Sciatic nerve (tissue), 2 donors: ENCODE data around the gene ADAMTS9. TPM values are rescaled to one million over a fixed set of nuclear protein-coding genes. Genes with fewer than 3 reads are reported as not detected.

Experiments used
- ATAC-seq: fragments of 200-7000 bp; cut with Tn5 transposase; one replicate; pipeline ENCODE4 v1.9.1; 2020; ENCODE audit warnings: mild to moderate bottlenecking, moderate library complexity
- DNase-seq: peaks from one replicate; pipeline ENCODE4 v3.0.0-alpha.2; 2020; ENCODE audit warnings: low spot score
- intact Hi-C: fragments of 100-400 bp; cut with DNase I; formaldehyde crosslinking; loops from one replicate; pipeline ENCODE4 v1.14.2; 2022
- total RNA-seq: library from RNA; stranded (reverse); fragmentation: NEBNext Ultra II Directional; extraction: Animal tissue kit (Norgen Biotek cat#: 25700); gene quantifications from one replicate; pipeline ENCODE4 v1.2.1, GENCODE V29; 2021
- donor health status: DM: no; HTN: no; CAD: no.
- donor health status: DM: no; HTN: no; CAD: no.

ADAMTS9 gene
- total RNA-seq, 1 donor from 2014 or later, result 185 TPM

DNA sequence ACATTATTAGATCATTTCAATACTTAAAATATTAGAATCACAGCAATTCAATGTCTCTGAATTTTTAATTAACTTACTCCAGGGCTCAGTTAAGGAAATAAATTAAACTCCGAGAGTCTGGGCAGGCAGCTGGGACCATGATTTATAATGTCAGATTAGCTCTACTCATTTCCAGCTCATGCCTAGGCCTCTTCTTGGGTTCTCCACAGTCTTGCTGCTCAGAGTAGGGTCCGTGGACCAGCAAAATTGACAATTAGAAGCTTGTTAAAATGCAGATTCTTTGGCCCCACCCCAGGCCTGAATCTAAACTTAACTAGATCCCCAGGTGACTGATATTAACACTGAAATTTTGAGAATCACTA, 28.2 kb downstream of the ADAMTS9 start:
- intact Hi-C loops, result no loop called here
- no peak for ATAC-seq
- no peak for DNase-seq

DNA sequence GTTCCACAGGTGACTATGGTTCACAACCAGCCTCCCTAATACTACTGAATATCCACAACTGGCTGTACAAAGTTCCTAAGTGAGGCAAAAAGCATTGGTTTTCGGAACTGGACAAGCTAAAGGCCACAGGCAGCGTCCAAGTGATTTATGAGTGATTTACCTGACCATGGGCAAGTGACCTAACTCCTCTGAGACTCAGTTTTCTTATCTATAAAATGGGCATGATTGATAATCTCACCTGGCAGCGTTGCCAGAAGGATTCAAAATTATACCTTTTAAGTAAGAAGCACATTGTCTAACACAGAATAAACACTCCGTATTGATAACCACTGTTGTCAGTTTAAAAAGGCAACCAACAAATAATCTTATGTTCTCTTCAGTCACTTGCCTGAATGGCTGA, 29.8 kb downstream of the ADAMTS9 start:
- DNase-seq (no peak), ATAC-seq (no peak)
- intact Hi-C loops, result no loop called here

DNA sequence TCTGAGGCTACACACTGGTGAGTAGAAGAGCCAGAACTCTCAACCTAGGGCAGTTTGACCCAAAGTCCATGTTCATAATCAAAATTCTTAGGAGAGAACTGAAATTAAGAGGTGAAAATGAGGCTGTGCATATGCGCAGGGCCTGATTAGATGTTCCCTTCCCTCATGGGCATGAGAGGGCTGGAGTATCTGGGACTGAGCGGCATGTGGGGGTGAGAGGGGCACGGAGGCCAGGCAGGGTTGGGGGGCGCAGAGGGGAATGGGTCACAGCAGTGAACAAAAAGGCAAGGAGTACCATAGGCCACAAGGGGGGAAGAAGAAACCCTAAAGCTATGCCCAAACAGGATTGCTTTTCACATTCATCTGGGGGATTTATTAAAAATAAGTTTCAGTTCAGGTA, 31.3 kb downstream of the ADAMTS9 start:
- DNase-seq (no peak), ATAC-seq (no peak)
- intact Hi-C loops, result no loop called here

DNA sequence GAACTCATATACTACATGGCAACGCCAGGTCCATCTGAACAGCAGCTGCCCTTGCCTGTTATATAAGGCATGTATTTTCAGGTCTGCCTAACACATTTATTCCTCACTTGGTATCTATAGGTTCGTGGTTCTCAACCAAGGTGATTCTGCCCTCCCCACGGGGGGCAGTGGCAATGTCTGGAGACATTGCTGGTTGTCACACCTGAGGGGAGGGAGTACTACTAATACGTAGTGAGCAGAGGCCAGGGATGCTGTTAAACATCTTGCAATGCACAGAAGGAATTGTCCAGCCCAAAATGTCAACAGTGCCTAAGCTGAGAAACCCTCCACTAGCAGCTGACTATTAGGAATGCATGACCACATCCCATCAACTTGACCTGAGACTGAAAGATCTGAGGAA, 32.6 kb downstream of the ADAMTS9 start:
- DNase-seq (no peak), ATAC-seq (no peak)
- intact Hi-C loops, result no loop called here

DNA sequence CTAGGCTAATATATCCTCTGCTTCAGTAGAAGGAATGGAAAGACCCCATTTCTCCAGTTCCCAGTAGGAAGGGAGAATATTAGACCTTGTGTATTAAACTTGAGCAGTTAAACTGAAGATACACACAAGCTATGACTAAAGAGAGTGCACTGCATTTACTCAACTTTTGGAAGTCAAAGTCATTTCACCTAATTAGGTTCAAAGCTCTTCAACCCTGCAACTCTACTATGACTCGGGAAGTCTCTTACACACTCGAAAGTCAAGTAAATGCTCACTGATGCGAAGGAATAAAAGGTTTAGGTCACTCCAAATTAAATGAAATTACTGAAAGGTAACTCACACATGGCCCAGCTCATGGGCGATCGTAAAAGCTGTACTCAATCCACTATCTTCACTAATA, 33.8 kb downstream of the ADAMTS9 start:
- intact Hi-C loops, result no loop called here
- DNase-seq (no peak), ATAC-seq (no peak)

DNA sequence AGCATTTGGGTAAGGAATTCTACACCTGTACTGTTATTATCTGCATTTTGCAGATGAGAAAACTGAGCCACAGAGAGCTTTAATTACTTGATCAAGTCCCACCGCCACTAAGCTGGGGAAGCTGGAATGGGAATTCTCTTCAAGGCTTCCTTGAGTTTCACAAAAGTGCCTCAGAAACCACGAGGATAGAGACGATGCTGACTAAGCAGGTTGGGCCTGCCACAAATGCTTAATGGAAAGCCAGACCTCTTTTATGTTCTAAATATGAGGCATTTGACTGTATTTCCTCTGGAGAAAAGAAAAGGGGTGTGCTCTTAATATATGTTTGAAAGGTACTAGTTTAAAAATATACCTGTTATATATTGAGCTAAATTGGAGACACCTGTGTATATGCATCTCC, 34.7 kb downstream of the ADAMTS9 start:
- no peak for DNase-seq
- no peak for ATAC-seq
- intact Hi-C loops, result no loop called here

DNA sequence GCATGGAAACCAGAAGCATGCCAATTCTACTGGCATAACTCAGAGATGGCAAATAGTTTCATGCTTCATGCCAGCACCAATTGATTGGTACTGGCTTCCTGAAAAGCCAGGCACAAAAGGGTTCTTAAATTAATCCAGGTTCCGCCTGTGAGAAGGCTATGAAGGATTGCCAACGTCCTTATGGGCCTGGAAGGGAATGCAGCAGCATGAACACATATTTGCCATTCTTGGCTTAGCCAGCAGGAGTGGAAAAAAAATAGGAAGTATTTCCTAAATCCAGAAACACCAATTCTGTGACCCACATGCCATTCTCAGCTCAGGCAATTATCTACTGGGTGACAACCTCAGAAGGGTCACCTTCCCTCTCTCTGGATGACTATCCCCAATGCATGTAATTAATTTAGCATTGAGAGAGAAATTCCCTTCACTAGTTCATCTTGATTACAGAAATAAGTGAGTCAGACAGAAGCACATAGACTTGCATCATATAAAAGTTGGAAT, 36.0 kb downstream of the ADAMTS9 start:
- intact Hi-C loops, result no loop called here
- DNase-seq (no peak), ATAC-seq (no peak)

DNA sequence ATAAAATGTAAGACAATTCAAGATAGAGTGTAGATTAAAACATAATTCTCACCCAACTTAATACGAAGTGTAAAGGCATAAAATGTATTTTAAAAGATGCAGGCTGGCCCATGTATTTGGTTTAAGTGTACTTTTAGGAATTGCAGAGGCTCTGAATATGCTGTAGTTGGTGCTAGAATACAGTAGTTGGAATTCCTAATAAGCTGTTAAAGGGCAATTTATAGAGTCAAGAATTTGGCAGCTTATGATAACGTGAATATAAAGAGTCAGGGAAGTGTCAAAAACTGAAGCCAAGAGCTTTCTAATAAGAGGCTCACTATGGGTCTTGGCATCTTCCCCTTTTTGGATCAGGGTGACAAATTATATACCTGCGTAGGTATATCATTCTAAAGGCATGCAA, 36.5 kb downstream of the ADAMTS9 start:
- intact Hi-C loops, result no loop called here
- DNase-seq, result no peak
- no peak for ATAC-seq

DNA sequence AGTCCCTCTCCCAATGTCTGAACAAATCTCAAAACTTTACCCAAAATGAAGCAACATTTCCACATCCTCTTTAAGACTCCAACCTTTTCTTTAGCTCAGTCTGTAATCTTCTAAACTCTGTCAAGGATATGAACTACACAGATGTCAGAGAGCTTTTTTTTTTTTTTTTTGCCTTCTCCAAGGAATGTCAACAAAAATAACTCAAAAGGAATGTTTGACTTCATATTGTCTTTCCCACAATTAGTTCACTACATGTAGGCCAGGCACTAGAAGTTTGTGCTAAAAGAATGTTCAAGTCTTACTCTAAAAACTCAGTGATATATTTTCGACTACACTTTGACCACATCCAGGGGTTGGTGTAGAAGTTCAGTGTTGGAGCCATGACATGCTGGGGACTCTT, 37.1 kb downstream of the ADAMTS9 start:
- intact Hi-C loops, result no loop called here
- no peak for DNase-seq
- peak; percentile 39 for ATAC-seq

DNA sequence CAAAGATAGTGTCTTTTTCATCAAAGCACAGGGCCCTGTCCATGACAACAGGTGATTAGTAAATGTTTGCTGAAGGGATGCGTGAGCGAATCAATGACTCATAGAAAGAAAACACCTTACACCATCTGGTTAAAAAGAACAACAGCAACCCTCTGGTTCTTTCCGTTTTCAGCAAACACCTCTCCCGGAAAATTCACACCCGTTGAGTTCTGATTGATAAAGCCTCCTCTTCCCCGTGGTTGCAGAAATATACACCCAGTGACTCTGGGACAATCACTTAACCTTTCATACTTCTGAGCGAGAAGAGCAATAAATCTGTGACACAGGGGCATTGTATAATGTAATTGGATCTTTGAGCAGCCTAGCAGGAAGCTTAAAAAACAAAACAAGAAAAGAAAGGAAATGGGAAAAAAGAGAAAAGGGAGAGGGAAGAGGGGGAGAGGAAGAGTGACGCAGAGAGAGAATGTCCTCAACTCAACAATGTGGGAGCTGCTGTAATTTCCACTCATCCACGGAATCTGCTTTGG, 37.6 kb downstream of the ADAMTS9 start:
- intact Hi-C loops, result no loop called here
- peak; percentile 15 for ATAC-seq

DNA sequence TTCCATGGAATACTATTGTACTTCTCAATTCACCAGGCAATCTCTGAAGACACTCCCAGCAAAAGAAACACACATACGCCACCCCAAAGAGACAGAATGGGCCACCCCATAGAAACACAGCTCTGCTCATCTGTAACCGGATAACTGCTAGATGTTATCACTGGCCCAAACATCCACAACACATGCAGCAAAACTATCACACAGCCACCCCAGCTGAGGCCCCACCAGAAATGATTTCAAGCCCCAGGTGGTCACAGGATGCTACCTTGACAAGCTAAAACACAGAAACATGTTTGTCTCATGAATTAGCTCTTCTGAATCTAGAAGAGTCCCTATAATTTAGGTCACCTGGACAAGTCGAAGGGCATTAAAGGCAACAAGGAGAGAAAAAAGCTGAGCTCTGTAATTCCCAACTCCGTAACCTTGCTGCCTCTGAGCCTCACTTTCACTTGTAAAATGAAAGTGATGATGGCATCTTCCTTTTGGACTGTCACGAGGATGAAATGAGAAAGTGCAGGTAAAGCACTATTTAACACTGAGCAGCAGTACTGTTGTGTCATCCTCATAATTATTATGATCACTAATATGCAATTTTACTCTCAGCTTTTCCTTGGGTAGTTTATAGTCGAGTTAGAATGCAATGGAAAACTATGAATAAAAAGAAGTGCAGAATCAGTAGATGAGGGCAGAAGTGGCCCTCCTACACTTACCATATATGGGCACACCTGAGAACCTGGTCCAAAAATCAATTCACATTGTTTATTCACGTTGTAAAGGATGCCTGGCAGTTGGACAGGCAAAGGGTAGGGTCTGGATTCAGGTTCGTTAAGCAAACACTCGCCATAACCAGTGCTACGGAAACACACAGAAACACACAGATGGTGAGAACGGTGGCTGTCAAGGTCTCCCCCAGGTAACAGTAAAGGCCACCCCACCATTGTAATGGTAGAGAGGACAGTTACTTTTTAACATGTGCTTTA, 38.6 kb downstream of the ADAMTS9 start:
- intact Hi-C loops, result no loop called here
- ATAC-seq (no peak), DNase-seq (no peak)

More for the DNA sequence above, 37.6 kb downstream of the ADAMTS9 start:
- DNase-seq, result no peak

DNA sequence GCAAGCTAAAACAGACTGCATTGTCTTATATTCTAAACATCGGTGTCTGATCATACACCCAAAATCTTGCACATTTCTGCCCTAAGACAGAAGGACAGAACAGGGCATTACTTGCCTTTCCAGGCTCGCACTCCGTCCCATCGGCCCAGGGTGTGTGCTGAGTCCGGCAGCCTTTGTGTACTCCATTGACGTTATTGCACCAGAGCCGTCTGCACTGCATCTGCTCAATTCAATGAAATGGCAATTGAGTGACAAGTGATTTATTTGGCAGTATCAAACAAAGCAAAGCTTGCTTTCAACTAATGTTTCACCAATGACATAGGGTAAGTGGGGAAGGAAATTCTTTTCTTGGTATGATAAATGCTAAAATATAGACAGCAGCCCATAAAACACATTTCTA, 40.0 kb downstream of the ADAMTS9 start:
- DNase-seq, result no peak
- intact Hi-C loops, result no loop called here
- ATAC-seq, result no peak

DNA sequence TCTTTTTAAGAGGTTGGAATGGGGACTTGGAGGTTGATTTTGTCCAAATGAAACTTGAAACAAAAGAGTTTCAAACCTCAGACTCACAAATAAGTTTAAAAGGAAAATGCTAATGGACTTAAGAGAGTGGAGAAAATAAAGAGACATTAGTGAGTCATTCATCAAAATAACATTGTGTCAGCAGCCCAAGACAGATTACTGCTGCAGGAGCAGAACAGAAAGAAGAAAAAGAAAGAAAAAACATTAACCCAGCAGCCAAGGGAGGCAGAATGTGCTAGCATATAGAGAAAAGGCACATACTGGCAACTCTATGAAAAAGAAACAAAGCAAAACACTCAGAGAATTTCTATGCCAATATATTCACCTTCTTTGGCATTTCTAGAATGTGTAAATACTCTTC, 42.6 kb downstream of the ADAMTS9 start:
- ATAC-seq (no peak), DNase-seq (no peak)
- intact Hi-C loops, result no loop called here

DNA sequence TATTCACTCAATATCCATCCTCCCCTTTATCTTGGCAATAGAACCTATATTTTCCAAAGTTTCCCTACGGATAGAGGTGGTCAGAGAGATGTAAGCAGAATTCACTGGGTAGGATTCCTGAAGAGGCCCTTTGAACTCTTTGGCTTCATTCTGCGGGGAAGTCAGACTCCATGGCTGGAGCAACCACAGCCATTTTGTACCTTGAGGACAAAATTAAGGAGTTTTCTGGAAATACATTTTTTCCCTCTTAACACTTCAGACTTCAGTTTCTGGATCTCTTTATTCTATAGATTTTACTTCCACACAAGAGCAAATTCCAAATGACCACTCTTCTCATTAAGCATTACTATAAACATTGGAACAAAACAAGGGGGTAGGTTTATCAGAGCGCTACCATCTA, 43.3 kb downstream of the ADAMTS9 start:
- intact Hi-C loops, result no loop called here
- no peak for ATAC-seq
- no peak for DNase-seq

DNA sequence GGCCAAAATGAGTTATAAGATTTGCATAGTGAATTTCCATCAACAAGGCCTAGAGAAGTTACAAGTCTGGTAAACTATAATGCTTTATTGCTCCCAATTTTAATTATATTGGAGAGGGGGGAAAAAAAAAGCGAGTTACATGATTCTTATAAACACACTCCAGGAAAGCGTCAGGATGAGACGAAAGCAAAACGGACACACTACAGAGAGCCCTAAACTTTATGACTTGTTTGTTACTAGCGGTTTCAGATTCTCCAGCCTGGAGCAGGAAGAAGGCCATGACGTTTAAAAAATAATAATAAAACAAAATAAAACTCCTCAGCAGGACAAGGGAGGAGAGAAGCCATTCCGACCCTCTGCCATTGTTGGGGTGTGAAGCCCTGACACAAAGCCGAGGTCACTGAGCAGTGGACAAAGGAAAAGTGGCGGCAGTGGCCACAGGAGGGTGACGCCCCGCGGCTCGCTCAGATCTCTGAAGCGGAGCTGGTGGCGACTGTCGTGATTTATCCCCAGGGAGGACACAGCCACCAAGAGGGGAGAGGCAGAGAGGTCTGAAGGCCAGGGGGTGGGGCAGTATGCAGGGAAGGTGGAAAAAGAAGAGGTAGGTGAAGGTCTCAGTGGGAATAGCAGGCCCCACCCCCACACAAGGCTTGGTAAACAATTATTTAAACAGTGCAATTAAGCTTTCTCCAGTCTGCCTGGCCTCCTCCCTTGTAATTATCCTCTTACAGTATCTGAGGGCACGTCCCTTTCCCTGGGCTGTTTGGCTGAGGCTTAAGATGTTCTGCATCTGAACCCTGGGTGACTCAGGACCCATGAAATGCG, 45.3 kb downstream of the ADAMTS9 start:
- ATAC-seq (peak; percentile 15), DNase-seq (no peak)
- intact Hi-C loops, result no loop called here

DNA sequence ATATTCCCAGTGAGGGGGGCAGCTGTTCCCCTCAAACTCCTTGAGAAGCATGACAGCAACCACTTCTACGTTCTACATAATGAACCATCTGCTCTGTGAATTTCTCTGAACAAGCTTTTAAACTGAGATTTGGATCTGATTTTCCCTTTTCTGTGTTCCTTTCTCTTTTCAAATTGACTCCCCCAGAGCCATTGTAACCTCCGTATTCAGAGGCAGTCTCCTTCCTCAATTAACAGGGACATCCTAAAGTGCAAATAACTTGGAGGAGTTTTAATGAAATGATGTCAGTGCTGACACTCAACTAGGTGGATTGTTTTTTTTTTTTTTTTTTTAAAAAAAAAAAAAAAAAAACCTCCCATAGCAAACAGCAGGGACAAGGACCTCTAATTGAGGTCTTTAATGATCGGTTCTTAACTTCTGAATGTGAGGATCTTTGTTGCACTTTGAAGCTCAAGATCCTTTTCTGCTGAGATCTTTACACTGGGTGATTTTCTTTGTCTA, 48.8 kb downstream of the ADAMTS9 start:
- intact Hi-C loops, result no loop called here
- DNase-seq (no peak), ATAC-seq (no peak)

DNA sequence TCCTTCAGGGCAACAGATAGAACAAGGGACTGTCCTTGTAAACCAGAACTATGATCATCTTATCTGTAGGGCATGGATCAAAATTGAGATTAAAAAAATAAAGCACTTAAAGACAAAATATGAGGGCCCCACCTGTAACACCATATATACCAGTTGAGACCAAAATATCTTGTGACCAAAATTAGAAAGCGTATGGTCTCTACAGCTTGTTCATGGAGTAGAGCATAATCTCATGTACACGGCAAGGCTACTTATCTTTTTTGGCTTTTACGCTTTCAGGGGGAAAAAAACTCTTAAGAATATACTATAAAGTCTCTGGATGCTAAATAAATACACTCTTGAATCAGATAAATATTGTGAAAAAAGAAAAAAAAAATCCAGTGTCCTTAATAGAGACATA, 49.3 kb downstream of the ADAMTS9 start:
- intact Hi-C loops, result no loop called here
- DNase-seq, result no peak
- ATAC-seq, result no peak

DNA sequence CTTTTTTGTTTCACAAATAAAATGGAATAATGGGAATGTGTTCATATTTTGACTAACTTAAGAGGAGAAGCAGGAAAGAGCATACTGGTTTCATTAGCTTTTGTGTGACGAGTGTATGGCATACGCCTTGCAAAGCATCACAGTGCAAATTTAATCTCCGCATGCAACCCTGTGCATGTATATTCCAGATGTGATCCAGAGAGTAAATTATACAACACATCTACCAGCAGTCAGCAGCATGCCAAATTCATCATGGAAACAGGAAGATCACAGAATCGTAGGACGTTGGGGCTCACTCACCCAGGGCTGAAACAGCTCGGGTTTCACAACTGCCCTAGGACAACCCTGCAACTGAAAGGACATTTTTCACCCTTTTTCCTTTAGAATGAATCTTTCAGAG, 53.4 kb downstream of the ADAMTS9 start:
- ATAC-seq, result no peak
- intact Hi-C loops, result no loop called here
- DNase-seq, result no peak

DNA sequence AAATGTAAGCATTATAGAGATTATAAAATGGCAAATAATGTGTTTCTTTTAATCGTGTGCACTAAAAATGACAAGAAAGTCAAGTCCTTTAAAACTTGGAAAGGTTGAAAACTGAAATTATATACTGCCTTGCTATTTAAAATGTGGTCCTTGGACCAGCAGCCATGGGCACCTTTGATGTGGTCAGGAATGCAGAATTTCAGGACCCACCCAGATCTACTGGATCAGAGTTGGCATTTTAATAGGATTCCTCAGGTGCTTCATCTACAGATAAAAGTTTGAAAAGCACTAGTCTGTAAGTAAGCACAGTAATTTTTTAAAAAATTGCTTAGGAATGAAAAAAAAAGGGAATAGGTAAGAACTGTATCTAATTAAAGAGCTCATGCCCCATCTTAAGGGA, 55.8 kb downstream of the ADAMTS9 start:
- no peak for ATAC-seq
- intact Hi-C loops, result no loop called here
- DNase-seq, result no peak
